D721Med (cell line): ENCODE measurements around the gene NOP56.
"Not testable (repeated sequence)": the region's sequence is repeated elsewhere in the genome, so short reads cannot be mapped to it uniquely, and the experiment has no call there.

ENCODE experiments used
- DNase-seq: peaks from one replicate; pipeline ENCODE4 v3.0.0; 2011; ENCODE audit warnings: low spot score; ENCODE audit not compliant: insufficient read length
- FAIRE-seq: peaks from 2 replicates; lab custom pipeline; 2011; peaks lifted over from hg19 to GRCh38; lab: Jason Lieb, UNC
- CTCF ChIP-seq: IDR thresholded peaks from 2 replicates; pipeline ENCODE4 v1.5.1; 2012; ENCODE audit warnings: mild to moderate bottlenecking, control low read depth; ENCODE audit not compliant: insufficient read depth; ENCODE audit errors: missing control alignments

NOP56 gene

GRCh38 chr20:2692886-2693285 is 40.5 kb downstream of the NOP56 start:
- FAIRE-seq (no peak), DNase-seq (no peak)
- no peak for TF ChIP-seq CTCF

DNA sequence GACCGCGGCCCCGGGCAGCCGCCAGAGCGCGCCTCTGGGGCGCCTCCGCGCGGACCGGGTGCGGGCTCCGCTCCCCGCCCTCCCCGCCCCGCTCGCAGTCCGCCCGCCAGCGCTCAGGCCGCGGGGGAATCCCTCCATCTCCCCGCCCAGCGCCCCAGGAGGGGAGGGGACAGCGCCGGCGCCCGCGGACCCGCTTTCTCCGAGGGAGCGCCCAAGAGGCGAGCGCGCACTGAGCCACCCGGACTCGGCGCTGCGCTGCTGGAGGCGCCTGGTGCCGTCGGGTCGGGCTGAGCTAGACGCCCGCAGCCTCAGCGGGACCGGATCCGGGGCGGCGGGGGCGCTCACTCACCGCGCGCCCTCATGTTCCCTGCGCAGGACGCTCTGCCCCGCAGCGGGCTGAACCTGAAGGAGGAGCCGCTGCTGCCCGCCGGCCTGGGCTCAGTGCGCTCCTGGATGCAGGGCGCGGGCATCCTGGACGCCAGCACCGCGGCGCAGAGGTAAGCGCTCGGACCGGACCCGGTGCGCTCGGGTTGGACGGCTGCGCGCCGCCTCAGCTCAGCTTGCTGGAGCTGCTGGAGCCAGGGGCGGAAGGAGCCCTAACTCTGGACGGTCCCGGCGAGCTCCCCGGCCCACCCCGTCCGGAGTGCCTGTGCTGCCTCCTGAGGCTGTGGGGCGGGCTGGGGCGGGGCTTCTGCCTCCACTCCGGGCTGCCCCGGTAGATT is 41.0 kb downstream of the NOP56 start:
- no peak for TF ChIP-seq CTCF
- DNase-seq (peak; percentile 48), FAIRE-seq (no peak)

- FAIRE-seq (no peak), DNase-seq (no peak)
- TF ChIP-seq CTCF = no peak
These were observed 41.6 kb downstream of the NOP56 start for GRCh38 chr20:2694008-2694471.

- DNase-seq (no peak), FAIRE-seq (no peak)
- no peak for TF ChIP-seq CTCF
These were observed 42.1 kb downstream of the NOP56 start for GRCh38 chr20:2694519-2694918.

DNA sequence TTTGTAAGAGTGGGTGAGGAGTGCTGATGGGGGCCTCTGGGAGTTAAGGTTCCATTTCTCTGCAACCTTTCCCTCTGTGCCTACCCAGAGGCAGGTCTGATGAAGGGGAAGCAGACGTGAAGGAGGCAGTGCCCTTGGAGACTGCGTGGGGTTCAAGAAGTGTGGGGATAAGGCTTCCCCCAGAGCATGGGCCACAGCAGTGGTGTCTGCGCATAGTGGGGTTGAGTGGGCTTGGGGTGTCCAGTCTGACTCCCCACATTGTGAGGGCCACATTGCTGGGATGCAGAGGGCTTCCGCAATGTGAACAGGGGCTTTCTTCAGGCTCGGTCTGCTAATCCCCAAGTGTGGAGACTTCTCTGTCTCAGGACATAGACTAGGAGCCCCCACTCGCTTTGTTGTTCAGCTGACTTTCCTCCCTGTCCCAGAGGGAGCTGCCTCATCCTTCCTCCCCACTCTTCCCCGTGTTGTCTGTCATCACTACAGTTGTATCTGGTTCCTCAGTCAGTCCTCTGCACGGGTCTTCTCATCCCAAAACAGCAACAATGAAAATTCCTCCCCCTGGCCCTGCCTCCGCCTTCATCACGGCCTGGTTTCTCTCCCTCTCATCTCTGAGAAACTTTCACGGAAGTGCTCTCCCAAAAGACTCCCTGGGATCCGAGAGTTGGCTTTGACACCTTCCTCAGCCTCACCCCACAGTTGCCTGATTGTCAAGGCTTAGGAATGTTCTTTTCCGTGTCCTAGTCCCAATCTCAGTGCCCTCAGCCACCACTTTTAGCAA is 43.0 kb downstream of the NOP56 start:
- FAIRE-seq (no peak), DNase-seq (no peak)
- no peak for TF ChIP-seq CTCF

DNA sequence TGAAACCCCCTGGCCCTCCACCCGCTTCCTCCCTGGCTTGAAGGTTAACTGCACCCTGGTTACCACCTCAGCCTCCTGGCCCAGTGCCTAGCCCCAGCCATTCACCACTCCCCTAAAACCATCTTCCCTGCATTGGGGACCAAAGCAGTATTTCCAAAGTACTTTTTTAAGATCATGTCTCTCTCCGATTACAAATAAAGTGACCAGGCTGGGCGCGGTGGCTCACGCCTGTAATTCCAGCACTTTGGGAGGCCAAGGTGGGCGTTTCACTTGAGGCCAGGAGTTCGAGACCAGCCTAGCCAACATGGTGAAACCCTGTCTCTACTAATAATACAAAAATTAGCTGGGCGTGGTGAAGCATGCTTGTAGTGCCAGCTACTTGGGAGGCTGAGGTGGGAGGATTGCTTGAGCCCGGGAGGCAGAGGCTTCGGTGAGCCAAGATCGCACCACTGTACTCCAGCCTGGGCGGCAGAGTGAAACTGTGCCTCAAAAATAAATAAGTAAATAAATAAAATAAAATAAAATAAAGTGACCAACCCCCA is 43.6 kb downstream of the NOP56 start:
- not testable (repeated sequence) for FAIRE-seq, DNase-seq

DNA sequence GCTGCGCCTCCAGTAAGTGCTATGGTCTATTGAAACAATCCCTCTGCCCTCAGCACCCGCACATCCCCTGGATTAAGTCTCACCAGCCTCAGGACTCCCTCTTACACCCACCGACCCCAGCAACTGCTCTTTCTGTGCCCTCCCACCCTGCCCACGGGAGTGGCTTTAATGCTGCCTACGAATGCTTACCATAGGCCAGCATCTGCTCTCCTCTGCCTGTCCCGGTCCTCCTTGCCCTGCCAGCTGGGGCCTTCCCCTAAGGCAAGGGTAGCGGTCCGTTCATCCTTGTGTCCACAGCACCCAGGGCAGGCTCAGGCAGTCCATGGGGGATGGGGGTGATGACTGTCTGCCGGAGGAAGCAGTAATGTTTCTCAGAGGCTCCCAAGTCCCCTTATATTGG is 44.2 kb downstream of the NOP56 start:
- no peak for DNase-seq
- FAIRE-seq = no peak
- no peak for TF ChIP-seq CTCF
